Endometrium (tissue), 2 donors: ENCODE results near the gene CRAMP1.

Source experiments
- FAIRE-seq: peaks from 2 replicates; lab custom pipeline; 2012; peaks lifted over from hg19 to GRCh38; lab: Jason Lieb, UNC
- donor health status: control.
- donor health status: control.

CRAMP1 gene

GRCh38 chr16:1635070-1635469, 22.9 kb downstream of the CRAMP1 start:
- FAIRE-seq, result no peak

- no peak for FAIRE-seq
These were observed 25.4 kb downstream of the CRAMP1 start for GRCh38 chr16:1637526-1637925.

GRCh38 chr16:1638757-1639156, 26.6 kb downstream of the CRAMP1 start:
- FAIRE-seq, result no peak

- FAIRE-seq, result no peak
These were observed 27.1 kb downstream of the CRAMP1 start for GRCh38 chr16:1639282-1639681.

GRCh38 chr16:1639860-1640259, 27.7 kb downstream of the CRAMP1 start:
- FAIRE-seq, result no peak

- FAIRE-seq, result no peak
These were observed 28.2 kb downstream of the CRAMP1 start for GRCh38 chr16:1640261-1640941.

GRCh38 chr16:1641261-1641660, 29.1 kb downstream of the CRAMP1 start:
- FAIRE-seq, result no peak

GRCh38 chr16:1642148-1642547, 30.0 kb downstream of the CRAMP1 start:
- no peak for FAIRE-seq

- FAIRE-seq, result no peak
These were observed 30.6 kb downstream of the CRAMP1 start for GRCh38 chr16:1642753-1643152.

GRCh38 chr16:1643521-1643920, 31.4 kb downstream of the CRAMP1 start:
- FAIRE-seq, result no peak

- FAIRE-seq, result no peak
These were observed 33.9 kb downstream of the CRAMP1 start for GRCh38 chr16:1645914-1646525.

- no peak for FAIRE-seq
These were observed 35.7 kb downstream of the CRAMP1 start for GRCh38 chr16:1647856-1648255.

GRCh38 chr16:1650131-1650530, 38.0 kb downstream of the CRAMP1 start:
- FAIRE-seq, result no peak

- FAIRE-seq, result no peak
These were observed 39.2 kb downstream of the CRAMP1 start for GRCh38 chr16:1651094-1651973.

GRCh38 chr16:1651974-1652312, 39.8 kb downstream of the CRAMP1 start:
- no peak for FAIRE-seq

GRCh38 chr16:1653023-1653422, 40.9 kb downstream of the CRAMP1 start:
- no peak for FAIRE-seq

- no peak for FAIRE-seq
These were observed 42.5 kb downstream of the CRAMP1 start for GRCh38 chr16:1654505-1655268.

- FAIRE-seq, result no peak
These were observed 43.2 kb downstream of the CRAMP1 start for GRCh38 chr16:1655269-1655807.

- no peak for FAIRE-seq
These were observed 44.0 kb downstream of the CRAMP1 start for GRCh38 chr16:1655909-1656807.

- FAIRE-seq, result no peak
These were observed 44.9 kb downstream of the CRAMP1 start for GRCh38 chr16:1656808-1657617.
